NCI-H748 treated with DMSO at 0.1 percent for 48 hours (cell line): ENCODE results near the gene LIN28B.
"Not testable (repeated sequence)": the region's sequence is repeated elsewhere in the genome, so short reads cannot be mapped to it uniquely, and the experiment has no call there.

Experiments used
- DNase-seq: peaks from one replicate; lab custom pipeline; 2025; lab: John Stamatoyannopoulos, UW

The LIN28B gene

DNA sequence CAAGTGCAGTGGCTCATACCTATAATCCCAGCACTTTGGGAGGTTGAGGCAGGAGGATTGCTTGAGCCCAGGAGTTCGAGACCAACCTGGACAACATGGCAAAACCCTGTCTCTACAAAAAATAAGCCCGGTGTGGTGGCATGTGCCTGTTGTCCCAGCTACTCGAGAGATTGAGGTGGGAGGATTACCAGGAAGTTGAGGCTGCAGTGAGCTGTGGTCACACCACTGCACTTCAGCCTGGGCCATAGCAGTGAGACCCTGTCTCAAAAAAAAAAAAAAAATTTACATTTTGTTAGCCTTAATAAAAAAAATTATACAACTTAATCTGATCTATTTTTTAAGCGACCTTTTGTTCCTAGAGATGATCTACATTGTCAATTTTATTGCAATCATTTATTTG is 56.6 kb downstream of the LIN28B start:
- not testable (repeated sequence) for DNase-seq

DNA sequence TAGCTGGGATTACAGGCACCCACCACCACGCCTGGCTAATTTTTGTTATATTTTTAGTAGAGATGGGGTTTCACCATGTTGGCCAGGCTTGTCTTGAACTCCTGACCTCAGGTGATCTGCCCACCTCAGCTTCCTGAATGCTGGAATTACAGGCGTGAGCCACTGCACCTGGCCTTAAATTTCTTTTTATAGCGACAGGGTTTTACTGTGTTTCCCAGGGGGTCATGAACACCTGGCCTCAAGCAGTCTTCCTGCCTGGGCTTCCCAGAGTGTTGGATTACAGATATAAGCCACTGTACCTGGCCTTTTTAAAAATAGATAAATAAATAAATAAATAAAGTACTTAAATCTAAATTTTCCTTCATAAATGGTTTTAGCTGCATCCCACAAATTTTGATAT is 57.5 kb downstream of the LIN28B start:
- DNase-seq = no peak

DNA sequence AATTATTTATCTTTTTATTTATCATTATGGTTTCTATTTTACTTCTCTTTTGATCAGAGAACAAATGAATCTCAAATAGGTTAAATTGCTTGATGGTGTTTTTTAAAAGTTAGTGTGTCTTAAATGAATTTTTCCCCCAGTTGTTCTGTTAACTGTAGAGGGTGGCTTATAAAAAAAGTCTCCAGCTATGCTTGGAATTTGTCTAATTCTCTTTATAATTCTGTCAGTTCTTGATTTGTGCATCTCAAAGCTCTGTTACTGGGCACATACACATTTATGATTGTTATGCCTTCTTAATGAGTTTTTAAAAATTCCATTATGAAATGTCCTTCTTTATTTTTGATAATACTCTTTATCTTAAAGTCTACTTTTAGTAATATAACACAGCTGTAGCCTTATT is 58.0 kb downstream of the LIN28B start:
- DNase-seq = no peak

DNA sequence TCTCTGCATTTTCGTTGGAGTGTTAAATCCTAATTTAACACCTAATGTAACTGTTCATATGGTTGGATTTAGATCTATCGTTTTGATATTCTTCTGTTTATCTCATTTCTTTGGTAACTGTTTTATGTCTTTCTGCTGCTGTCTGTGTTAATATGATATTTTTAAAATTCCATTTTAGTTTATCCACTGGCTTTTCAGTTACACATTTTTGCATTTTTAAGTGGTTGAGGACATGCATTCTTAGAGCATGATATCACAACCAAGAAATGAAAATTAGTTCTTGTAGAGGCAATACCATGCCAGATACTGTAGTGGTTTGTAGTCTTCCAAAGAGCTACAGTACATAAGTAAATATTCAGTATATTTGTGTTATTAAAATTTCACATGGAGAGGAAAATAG is 58.6 kb downstream of the LIN28B start:
- DNase-seq = no peak

DNA sequence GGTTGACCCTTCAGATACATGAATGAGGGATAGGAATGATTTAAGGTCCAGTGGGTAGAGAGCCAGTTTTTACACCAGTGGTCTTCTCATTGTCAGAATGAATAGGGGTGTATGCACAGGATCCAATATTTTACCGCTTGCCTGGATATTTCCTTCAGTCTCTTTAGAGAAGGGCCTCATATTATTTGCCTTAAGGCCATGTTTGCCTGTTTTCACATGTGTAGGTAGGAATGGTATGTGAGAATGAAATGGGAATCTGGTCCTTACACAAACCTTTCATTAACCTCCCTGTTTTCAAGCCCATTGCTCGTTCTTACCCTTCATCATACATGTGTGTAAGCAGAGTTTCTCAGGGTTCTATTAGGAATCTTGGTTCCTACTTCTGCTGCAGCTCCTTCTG is 62.4 kb downstream of the LIN28B start:
- DNase-seq = no peak

DNA sequence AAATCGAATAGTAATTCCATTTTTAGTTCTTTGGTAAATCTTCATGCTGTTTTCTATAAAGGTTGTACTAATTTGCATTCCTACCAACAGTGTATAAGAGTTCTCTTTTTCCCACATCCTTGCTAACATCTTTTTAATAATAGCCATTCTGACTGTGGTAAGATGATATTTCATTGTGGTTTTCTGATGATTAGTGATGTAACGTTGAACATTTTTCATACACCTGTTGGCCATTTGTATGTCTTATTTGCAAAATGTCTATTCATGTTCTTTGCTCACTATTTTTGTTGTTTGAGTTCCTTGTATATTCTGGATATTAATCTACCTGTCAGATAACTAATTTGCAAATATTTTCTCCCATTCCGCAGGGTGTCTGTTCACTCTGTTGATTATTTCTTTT is 64.5 kb downstream of the LIN28B start:
- DNase-seq = no peak

DNA sequence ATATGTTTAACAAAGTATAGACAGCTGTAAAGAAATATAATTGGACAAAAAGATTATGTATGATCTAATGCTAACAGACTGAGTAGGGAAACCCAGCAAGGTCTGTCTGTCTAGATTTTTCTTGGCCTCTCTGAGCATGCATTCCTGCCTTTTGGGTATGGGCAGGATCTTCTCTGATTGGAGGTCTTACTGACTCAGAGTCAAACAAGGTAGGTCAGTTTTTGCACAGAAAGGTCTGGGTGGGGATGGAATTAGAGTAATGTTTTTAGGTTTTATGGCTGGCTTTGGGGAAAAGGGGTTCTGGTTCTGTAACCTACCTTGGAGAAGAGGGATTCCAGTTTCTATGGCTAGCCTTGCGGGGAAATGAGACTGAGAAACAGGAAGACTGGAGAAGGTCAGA is 65.5 kb downstream of the LIN28B start:
- DNase-seq = no peak

DNA sequence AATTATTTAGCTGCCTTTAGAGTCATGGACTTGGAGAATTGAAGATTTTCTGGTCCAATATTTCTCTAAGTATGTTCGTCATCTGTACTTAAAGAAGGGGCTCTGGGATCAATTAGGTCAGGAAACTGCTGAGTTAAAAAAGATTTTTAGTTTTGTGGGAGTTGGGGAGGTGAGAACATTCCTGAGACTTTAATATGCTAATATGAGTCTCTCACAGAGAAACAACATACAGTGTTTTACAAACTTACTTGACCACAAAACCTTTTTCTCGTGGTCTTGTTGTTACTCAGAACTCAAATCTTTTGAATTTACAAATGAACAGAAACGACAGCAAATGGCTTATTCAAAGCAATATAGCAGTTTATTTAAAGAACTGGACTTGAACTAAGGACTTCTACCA is 67.9 kb downstream of the LIN28B start:
- no peak for DNase-seq

DNA sequence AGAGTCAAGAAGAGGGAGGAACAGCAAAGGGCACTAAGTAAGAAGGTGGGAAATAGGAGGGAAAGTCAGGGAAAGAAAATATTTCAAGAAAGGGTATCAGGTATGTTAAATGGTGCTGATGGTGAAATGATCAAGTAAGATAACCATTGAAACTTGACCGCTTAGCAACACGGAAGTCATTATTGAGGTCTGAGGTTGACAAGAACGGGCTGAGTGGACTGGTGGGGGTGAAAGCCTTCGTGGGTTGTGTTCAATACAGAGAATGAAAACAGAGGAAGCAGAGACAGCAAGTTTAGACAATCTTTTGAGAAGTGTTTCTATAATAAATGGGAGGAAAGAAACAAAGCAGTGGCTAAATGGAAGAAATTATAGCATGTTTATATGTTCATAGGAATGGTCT is 72.0 kb downstream of the LIN28B start:
- DNase-seq = no peak

DNA sequence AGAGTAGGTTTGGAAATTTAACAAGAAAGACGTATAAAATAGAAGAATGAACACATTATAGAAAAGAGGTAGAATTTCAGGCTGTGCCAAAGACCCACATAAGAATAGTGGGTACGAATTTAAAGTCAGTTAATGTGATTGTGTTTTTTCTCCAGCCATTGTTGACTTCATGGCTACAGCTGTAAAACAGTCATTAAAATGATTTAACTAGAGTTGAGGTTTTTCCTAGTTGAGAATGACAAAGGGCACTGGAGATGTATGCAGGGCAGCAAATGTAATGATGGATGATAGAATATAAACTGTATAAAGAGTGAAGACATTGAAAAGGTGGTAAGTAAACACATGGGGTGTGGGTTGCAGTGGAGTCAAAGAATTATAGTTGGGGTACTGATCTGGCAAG is 72.7 kb downstream of the LIN28B start:
- no peak for DNase-seq

DNA sequence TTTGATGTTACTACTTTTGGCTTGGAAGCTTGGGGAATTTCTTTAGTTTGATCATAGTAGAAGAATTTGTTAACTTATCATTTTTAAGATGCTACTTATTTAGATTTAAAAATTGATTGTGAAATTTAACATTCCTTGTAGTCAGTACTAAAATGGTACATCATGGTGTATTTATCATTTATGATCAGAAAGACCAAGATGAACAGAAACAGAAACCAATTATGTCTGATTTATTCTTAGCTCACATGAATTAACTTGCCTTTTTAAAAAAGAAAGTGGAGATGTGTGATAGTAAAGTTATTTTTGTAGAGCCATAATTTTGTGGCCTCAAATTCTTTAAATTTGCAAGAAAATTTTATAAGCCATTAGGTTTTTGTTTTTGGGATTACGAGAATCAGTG is 77.6 kb downstream of the LIN28B start:
- DNase-seq = no peak

DNA sequence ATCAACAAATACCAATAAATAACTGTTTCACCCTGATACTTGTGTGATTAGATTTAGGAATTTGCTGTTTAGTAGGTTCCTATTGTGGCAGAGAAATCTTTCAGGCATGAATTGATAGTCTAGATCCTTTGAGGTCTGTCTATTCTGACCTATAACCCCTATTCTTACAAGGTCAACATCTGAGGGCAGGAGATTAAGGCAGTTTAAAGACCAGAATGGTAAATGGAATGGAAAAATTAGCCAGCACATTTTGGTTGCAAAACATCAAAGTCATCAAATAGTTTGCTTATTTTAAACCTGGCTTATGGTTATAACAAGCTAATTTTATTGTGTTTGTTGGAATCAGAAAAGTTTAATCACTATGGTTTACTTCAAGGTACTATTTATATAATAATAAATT is 78.4 kb downstream of the LIN28B start:
- DNase-seq = no peak

DNA sequence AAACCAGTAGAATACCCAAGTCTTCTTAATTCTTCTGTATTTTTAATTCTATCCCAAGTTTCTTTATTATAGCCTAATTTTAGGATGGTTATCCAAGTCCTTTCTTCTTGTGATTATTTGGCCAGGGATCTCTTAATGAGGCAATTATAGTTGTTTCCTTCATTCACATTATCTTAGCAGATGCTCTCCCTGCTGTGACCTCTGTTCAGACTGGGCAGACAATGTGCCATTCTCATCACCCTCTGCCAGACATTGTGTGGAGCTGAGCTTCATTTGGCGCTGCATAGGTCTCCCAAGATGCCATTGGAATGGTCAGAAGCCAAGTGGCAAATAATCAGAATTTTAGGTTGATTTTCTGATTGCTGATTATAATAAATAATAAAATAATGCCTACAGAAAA is 79.4 kb downstream of the LIN28B start:
- DNase-seq = no peak

DNA sequence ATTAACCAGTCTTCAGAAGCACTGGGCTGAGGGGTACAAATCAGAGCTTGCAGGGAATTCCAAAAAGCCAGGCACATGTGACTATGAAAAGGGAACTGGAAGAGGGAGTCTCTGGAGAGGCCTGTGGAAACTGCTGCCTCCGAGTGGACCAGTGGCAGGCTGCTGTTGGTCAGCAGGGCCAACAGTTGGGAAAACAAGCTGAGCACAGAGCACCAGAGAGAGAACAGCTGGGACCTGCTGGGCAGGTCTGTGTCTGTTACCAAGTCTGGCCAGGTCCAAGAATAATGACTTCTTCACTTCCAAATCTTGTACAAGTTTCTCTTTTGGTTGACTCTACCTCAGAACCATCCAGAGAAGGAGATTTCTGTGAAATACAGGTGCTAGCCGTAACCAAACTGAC is 81.4 kb downstream of the LIN28B start:
- DNase-seq = no peak

DNA sequence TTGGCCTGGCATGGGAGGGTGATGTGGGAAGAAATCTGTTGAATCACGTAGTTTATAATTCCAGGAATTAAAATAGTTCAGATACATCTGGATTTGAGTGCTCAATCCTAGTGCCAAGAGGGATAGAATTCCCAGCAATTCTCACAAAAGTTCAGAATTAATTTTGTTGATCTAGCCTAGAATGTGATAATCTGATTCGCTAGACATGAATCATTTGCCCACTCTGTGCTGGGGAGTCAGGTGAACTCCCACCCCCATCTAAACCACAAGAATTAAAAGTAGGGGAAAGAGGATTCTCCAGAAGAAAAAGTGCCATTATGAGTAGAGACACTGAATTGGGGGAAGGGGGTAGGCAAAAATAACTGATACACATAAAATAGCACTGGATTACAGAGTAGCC is 85.0 kb downstream of the LIN28B start:
- DNase-seq = no peak

DNA sequence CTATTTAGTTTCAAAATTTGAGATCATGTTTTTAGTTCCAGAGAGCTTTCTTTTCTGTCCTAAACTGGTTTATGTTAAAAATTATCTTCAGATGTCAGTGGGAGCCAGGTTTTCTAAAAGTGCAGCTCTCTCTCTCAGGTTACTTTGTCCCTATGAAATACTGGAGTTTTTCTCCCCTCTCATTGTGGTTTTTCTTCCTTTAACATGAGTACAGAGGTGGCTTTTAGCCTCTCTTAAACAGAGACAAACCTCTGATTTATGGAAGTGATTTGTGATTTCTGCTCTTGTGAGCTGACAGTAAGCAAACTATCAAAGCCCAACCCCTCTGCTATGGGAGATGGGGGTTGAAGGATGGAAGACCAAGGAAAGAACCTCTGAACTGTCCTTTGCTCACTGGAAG is 85.7 kb downstream of the LIN28B start:
- no peak for DNase-seq

DNA sequence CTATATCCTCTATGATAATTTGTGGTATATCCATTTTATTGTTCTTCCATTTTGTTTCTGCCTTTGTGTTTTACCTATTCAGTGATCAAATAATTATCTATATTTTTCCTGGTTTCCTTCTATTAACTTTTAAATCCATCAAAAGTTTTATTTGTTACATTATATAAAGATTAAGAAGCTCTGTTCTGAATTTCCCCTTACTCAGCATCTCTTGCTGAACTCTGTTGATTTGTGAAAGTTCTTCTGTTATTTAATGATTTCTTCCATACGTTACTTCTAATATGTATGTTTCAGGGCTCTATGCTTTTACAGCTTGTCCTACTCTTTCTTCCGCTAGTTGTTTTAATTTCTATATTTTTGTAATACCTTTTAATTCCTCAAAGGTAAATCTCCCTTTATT is 87.1 kb downstream of the LIN28B start:
- DNase-seq = no peak

DNA sequence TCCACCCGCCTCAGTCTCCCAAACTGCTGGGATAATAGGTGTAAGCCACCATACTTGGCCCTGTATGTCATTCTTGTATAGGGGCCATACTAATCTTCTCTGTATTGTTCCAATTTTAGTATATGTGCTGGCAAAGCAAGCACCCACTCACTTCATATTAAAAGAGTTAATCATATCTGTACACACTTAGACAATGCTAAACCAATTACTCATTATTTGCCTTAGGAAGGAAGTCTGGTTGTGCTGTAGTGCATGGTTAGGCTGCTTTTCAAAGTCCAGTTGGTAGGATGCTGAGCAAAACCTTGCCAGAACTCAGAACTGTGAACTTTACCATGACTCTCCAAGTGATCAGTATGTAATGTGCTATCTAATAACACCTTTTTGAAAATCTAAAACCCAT is 88.6 kb downstream of the LIN28B start:
- no peak for DNase-seq

DNA sequence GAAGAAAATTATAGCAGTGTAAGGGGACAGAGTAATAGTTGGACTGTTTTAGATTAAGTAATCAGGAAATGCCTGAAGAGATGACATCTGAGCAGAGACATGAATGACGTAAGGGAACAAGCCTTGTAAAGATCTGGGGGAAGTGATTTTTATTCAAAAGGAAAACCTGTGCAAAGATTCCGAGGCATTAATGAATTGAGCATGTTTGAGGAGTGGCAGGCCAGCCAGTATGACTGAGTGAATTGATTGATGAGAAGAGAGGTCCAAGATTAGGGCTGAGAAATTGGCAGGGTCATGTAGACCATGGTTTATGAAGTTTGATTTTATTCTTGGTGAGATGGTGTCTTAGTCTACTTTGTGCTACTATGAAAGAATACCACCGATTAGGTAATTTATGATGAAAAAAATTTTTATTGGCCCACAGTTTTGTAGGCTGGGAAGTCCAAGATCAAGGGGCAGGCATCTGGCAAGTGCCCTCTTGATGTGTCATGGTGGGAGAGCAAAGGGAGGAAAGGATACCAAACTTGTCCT is 95.1 kb downstream of the LIN28B start:
- no peak for DNase-seq

DNA sequence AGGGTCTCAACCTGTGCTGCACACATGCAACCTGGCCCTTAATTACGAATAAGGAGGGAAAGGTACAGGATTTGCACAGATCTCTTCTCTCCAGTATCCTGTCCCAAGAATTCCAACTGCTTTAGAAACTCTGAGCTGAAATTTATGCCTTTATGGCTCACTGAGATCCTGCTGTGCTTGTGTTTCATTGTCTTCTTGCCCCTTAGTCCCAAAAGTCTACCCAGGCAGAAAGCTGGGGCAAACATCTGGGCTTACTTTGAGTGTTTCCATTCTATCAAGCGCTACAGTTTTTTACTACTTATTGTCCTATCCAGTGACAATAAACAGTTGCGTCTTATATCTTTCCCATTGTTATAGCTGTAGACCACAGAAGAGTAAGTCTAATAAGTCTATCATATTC is 99.7 kb downstream of the LIN28B start:
- no peak for DNase-seq

DNA sequence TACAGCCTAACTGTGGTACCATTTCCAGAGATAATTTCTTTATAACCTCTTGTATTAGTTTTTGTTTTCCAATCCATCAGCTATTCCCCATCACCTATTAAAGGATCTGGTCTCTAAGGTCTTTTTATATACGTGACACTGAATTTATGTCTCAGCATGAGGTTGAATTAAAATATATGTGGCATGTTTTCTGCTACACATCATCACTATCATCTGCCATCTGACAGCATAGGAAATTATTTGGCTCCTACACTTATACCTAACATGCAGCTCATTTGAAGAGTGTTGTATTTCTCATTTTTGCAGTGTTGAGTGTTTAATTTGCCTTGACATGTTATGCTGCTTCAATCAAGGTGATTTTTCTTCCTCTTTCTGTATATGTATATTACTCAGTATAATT is 100.3 kb downstream of the LIN28B start:
- no peak for DNase-seq

DNA sequence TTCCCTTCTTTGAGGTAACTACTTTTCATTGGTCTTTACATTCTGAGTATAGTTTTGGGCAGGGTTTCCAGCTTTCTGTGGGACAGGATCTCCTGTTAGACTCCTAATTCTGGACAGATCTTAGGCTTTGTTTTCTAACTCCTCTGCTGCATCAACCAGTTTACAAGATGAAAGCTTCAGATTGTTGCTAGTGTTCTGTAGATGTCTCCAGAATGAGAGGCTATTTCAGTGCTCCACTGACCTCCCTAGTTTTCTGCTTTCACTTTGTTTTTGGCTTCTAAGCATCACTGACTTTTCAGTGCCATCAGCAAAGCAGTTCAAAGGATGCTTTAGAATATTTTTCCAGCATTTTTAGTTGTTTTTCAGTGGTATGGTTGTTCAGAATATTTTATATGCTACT is 101.4 kb downstream of the LIN28B start:
- DNase-seq = no peak

DNA sequence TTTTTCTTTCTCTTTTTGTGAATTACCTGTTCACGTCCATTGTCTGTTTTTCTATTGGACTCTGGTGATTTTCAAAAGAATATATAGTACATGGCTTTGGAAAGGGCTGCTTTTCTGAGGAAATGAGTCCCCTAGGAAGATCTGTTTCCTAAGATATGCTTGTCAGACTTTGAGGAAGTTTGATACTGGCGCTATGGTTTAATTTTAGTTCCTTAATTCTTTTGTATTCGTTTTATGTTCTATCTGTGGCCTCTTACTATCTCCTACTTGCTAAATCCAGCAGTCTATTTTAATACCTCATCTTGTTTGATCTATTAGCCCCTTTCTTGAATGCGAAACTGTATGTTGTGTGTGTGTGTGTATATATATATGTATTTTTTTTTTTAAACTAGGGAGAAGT is 101.9 kb downstream of the LIN28B start:
- DNase-seq = no peak

DNA sequence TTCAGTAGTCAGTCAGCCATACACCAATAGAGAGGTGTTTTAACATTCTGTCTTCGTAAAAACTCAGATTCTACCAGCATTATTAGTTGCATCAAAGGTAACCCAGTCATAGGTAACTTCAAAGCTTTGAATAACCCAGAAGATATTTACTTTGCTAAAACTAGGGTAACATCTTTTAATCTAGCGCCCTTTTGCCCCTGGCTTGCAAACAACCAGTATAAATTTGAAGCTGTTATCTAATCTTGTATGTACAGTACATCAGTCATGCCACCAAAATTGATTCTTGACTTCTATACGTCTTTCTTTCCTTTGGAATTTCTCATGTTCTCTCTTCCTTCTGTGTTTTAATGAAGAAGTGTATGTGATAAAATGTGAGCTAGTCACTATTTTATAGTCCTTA is 109.3 kb downstream of the LIN28B start:
- no peak for DNase-seq

DNA sequence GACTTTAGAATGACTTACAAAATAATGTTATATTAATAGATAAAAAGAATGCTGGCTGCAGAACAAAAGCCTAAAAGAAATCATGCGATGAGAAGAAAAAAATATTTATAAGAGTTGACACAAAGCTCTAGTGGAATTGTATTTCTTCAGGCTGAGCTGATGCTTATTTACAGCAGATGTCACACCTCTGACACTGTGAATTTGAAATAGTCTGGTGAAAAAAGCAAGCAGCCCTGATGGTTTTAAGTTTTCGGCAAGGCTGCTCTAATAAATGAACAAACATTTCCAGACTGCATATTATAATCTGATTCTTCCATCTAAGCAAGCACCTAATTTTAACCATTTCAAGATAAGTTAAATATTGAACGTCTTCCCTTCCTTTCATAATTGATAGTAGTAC is 109.9 kb downstream of the LIN28B start:
- no peak for DNase-seq
